Measurements from ENCODE around the gene HBD.

The HBD gene

DNA sequence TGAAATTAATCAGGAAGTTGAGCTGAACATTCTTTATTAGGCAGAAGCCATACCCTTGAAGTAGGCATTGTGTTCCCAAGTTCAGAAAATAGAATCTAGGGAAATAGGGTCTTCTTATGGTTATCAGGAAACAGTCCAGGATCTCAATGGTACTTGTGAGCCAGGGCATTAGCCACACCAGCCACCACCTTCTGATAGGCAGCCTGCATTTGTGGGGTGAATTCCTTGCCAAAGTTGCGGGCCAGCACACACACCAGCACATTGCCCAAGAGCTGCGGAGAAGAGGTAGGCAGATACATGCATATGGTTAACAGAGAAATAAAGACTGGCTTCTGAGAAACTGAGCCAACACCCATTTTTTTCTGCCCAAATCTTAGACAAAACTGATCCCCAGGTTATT, 1.5 kb downstream of the HBD start:
- DNase-seq (ENCODE audit: low read depth in 2 of 2): no peak

GRCh38 chr11:5232176-5232575, 2.1 kb downstream of the HBD start:
- DNase-seq (ENCODE audit: low read depth in 2 of 2): no peak

- DNase-seq (ENCODE audit: low read depth in 2 of 2): no peak
Observed at GRCh38 chr11:5231111-5231510, 3.2 kb downstream of the HBD start.

DNA sequence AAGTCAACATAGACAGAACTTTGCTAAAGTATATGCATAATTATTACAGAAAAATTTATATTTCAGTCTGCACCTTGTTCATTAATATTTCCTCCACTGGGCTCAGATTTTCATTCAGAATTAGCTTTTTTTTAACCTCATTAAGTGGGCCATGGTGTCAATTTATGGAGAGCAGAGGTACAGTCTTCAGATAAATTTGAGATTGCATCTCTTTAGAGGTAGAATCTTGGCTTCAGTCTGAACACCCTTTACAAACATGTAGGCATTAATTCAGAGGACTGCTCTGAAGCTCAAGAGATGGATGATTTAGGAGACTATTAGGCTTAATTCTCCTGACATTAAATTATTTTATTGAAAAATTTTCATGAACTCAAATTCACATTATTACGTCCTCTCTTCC, 4.0 kb downstream of the HBD start:
- no peak for DNase-seq (ENCODE audit: low read depth in 2 of 2)

GRCh38 chr11:5229796-5230195, 4.5 kb downstream of the HBD start:
- no peak for DNase-seq (ENCODE audit: low read depth in 2 of 2)

GRCh38 chr11:5229356-5229755, 4.9 kb downstream of the HBD start:
- DNase-seq (ENCODE audit: low read depth in 2 of 2): no peak

DNA sequence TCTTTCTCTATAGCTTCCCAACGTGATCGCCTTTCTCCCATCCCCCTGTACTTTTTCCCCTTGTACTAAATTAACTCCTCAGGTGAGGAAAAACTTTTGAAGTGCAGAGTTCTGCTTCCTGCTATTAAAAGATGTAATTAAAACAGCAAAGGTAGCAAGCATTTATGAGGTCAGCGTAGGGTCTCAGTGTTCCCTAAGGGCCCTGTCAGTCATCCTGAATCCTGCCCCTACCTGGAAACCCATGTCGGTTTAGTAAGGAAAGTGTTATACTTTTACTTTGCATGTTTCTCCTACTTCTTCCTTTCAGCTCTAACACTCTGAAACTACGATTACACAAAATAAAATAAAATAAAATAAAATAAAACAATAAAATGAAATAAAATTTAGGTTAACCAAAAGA, 6.2 kb downstream of the HBD start:
- no peak for DNase-seq (ENCODE audit: low read depth in 2 of 2)

DNA sequence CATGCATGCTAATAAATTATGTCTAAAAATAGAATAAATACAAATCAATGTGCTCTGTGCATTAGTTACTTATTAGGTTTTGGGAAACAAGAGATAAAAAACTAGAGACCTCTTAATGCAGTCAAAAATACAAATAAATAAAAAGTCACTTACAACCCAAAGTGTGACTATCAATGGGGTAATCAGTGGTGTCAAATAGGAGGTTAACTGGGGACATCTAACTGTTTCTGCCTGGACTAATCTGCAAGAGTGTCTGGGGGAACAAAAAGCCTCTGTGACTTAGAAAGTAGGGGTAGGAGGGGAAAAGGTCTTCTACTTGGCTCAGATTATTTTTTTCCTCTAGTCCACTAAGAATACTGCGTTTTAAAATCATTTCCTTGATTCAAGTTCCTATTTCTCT, 6.6 kb downstream of the HBD start:
- no peak for DNase-seq (ENCODE audit: low read depth in 2 of 2)

DNA sequence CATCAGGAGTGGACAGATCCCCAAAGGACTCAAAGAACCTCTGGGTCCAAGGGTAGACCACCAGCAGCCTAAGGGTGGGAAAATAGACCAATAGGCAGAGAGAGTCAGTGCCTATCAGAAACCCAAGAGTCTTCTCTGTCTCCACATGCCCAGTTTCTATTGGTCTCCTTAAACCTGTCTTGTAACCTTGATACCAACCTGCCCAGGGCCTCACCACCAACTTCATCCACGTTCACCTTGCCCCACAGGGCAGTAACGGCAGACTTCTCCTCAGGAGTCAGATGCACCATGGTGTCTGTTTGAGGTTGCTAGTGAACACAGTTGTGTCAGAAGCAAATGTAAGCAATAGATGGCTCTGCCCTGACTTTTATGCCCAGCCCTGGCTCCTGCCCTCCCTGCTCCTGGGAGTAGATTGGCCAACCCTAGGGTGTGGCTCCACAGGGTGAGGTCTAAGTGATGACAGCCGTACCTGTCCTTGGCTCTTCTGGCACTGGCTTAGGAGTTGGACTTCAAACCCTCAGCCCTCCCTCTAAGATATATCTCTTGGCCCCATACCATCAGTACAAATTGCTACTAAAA, 7.5 kb downstream of the HBD start, which contains the start of gene HBB:
TSS of gene HBB (minus strand) at position 340 of the 579 bp plus-strand sequence. CDS start at position 290, 50 bp downstream.
- DNase-seq (ENCODE audit: low read depth in 2 of 2): no peak

GRCh38 chr11:5225480-5225871, 8.8 kb downstream of the HBD start:
- DNase-seq (ENCODE audit: low read depth in 2 of 2): no peak

- DNase-seq (ENCODE audit: low read depth in 2 of 2): no peak
Observed at GRCh38 chr11:5224538-5225479, 9.5 kb downstream of the HBD start.

GRCh38 chr11:5223686-5224085, 10.6 kb downstream of the HBD start:
- no peak for DNase-seq (ENCODE audit: low read depth in 2 of 2)

DNA sequence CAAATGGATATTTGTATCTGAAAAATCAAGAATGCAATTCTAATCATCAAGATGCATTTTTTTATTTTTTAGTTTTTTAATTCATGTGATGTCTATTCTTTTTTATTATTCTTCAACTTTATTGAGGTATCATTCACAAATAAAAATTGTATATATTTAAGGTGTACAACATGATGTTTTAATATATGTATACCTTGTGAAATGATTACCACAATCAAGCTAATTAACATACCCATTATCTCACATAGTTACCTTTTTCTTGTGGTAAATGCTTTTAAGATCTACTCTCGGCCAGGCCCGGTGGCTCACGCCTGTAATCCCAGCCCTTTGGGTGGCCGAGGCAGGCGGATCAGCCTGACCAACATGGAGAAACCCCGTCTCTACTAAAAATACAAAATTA, 11.1 kb downstream of the HBD start:
- DNase-seq (ENCODE audit: low read depth in 2 of 2): no peak

DNA sequence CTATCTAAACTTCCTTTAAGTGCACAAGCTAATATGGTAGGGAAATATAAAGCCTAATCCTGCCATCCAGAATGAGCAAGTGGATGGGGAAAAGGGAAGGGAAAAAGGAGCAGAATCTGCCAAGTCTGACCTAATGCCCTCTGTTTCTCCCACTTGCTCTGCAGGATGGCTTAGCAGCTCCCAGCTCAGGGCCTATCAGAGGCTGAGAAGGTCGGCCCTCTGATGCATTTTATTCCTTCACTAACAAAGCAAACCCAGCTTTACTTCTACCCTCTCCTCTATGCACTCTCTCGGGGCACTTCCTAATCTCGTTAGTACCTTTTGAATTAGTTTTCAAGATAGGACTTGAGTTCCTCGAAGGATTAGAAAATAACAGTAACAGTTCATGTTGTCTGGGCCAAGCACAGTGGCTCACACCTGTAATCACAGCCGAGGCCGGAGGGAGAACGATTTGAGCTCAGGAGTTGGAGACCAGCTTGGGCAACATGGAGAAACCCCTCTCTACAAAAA, 23.9 kb downstream of the HBD start:
- no peak for DNase-seq (ENCODE audit: low read depth in 2 of 2)

- DNase-seq (ENCODE audit: low read depth in 2 of 2): no peak
Observed at GRCh38 chr11:5204787-5205186, 29.5 kb downstream of the HBD start.

GRCh38 chr11:5203366-5203765, 30.9 kb downstream of the HBD start:
- DNase-seq (ENCODE audit: low read depth in 2 of 2): no peak

DNA sequence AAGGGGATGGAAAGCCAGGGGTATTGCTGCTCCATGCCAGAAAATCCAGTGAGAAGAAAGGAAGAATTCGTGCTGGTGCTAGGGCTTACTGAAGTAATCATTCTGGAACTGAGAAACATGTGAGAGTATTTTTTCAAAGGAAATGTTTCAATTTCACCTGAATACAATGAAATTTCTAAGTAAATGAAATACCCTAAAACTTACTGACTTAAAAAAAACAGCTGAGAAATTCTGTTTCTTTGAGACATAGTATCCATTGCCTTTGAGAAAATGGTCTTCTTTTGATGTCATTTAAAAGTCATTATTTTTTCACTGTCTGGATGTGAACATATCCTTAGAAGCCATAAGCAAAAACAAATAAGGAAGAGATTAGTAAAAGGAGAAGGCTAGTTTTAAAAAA, 33.7 kb downstream of the HBD start, which contains the start of gene OR51V1:
TSS of gene OR51V1 (minus strand) at position 101 of the 400 bp plus-strand sequence. CDS start at position 101, 0 bp downstream.
- no peak for DNase-seq (ENCODE audit: low read depth in 2 of 2)

GRCh38 chr11:5198285-5198684, 36.0 kb downstream of the HBD start:
- DNase-seq (ENCODE audit: low read depth in 2 of 2): no peak

GRCh38 chr11:5197536-5197935, 36.7 kb downstream of the HBD start:
- DNase-seq (ENCODE audit: low read depth in 2 of 2): no peak

- no peak for DNase-seq (ENCODE audit: low read depth in 2 of 2)
Observed at GRCh38 chr11:5196731-5197130, 37.6 kb downstream of the HBD start.

DNA sequence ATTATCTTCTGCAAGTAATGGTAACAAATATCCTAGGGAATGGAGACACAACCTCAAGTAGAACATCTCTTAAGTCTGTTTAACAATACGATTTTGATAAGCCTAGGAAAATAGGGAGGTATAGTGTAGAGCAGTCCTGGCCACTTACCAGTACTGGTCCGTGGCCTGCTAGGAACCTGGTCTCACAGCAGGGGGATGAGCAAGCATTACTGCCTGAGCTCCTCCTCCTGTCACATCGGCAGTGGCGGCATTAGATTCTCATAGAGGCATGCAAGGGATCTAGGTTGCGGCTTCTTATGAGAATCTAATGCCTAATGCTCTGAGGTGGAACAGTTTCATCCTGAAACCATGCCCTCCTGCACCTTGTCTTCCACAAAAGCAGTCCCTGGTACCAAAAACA, 38.2 kb downstream of the HBD start:
- DNase-seq (ENCODE audit: low read depth in 2 of 2): no peak

- DNase-seq (ENCODE audit: low read depth in 2 of 2): no peak
Observed at GRCh38 chr11:5192738-5193137, 41.5 kb downstream of the HBD start.

DNA sequence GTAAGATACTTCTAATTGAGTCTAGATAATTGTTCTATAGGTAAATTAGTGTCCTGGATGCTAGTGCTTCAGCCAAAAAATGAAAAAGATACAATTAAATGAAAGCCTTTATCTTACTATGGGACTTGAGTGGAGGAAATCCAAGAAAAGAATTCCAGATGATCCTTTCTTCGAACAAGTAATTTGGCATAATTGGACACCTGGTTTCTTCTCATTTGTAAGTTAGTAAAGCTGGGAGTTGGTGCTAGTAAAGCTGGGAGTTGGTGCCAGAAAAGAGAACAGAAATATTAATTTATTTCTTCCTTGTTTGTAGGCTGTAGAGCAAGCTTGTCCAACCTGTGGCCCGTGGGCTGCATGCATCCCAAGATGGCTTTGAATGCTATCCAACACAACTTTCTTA, 46.1 kb downstream of the HBD start:
- no peak for DNase-seq (ENCODE audit: low read depth in 2 of 2)
